ENCODE data around the gene SERP1. TPM values are rescaled to one million over a fixed set of nuclear protein-coding genes. Genes with fewer than 3 reads are reported as not detected.
"Not testable (repeated sequence)": the region's sequence is repeated elsewhere in the genome, so short reads cannot be mapped to it uniquely, and the experiment has no call there.

Gene SERP1
- polyA plus RNA-seq, 2 donors, result 36.1 to 99.0 TPM

GRCh38 chr3:150521463-150521862 lies 24.8 kb downstream of the SERP1 start:
- H3K27me3 ChIP-seq (ENCODE audit: control insufficient read depth in 1 of 2, insufficient read depth in 2 of 2, low read length in 2 of 2), result no peaks in the 10 kb centered on the region
- H3K4me1 ChIP-seq (ENCODE audit: control insufficient read depth in 2 of 2, insufficient read depth in 2 of 2, low read length in 1 of 2), result no peaks in the 10 kb centered on the region
- no peak overlapping the region for H3K4me3 ChIP-seq (ENCODE audit: low read depth in 1 of 2, low read length in 2 of 2)
- WGBS, 2 donors, result 76 to 82% methylated on average over 2 of the region's 2 CpGs
- no peaks in the 10 kb centered on the region for H3K9me3 ChIP-seq (ENCODE audit: control insufficient read depth in 2 of 2, insufficient read depth in 1 of 2, low read depth in 1 of 2, low read length in 1 of 2)
- H3K27ac ChIP-seq (ENCODE audit: low read depth in 2 of 2, low read length in 1 of 2), result no peak overlapping the region
- no peaks in the 10 kb centered on the region for H3K36me3 ChIP-seq (ENCODE audit: control insufficient read depth in 2 of 2, insufficient read depth in 2 of 2, low read length in 1 of 2)

DNA sequence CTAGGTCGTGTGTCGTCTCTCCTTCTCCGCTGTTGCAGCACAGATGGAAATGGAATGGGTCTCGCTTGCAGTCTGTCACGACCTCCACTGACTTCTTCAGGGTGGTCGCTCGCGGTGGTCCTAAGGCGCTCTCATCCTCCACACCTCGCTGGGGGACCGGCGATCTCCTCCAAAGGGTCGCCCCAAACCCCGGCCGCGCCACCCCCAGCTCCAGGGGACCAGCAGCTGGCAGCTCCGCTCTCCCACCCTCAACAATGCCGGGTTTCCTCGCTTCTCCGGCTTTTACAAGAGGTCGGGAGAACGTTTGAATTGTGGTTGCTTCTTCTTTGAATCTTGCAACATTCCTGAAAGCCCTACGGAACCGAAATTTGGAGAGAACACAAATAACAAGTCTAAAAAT lies 25.9 kb downstream of the SERP1 start:
- H3K27ac ChIP-seq (ENCODE audit: low read depth in 2 of 2, low read length in 1 of 2), result no peak overlapping the region
- no peak overlapping the region for H3K4me3 ChIP-seq (ENCODE audit: low read depth in 1 of 2, low read length in 2 of 2)
- H3K27me3 ChIP-seq (ENCODE audit: control insufficient read depth in 1 of 2, insufficient read depth in 2 of 2, low read length in 2 of 2), result no peaks in the 10 kb centered on the region
- H3K9me3 ChIP-seq (ENCODE audit: control insufficient read depth in 2 of 2, insufficient read depth in 1 of 2, low read depth in 1 of 2, low read length in 1 of 2), result no peaks in the 10 kb centered on the region
- 82 to 89% methylated on average over 24 of the region's 24 CpGs for WGBS, 2 donors
- H3K4me1 ChIP-seq (ENCODE audit: control insufficient read depth in 2 of 2, insufficient read depth in 2 of 2, low read length in 1 of 2), result no peaks in the 10 kb centered on the region
- no peaks in the 10 kb centered on the region for H3K36me3 ChIP-seq (ENCODE audit: control insufficient read depth in 2 of 2, insufficient read depth in 2 of 2, low read length in 1 of 2)

GRCh38 chr3:150519026-150519425 lies 27.3 kb downstream of the SERP1 start:
- Histone ChIP-seq H3K27me3 (ENCODE audit: control insufficient read depth in 1 of 2, insufficient read depth in 2 of 2, low read length in 2 of 2) (no peaks in the 10 kb centered on the region), H3K27ac (ENCODE audit: low read depth in 2 of 2, low read length in 1 of 2) (no peak overlapping the region), H3K4me1 (ENCODE audit: control insufficient read depth in 2 of 2, insufficient read depth in 2 of 2, low read length in 1 of 2) (no peaks in the 10 kb centered on the region), H3K36me3 (ENCODE audit: control insufficient read depth in 2 of 2, insufficient read depth in 2 of 2, low read length in 1 of 2) (no peaks in the 10 kb centered on the region), H3K4me3 (ENCODE audit: low read depth in 1 of 2, low read length in 2 of 2) (no peak overlapping the region), H3K9me3 (ENCODE audit: control insufficient read depth in 2 of 2, insufficient read depth in 1 of 2, low read depth in 1 of 2, low read length in 1 of 2) (no peaks in the 10 kb centered on the region)
- WGBS, 2 donors, result 59 to 61% methylated on average over 3 of the region's 3 CpGs

DNA sequence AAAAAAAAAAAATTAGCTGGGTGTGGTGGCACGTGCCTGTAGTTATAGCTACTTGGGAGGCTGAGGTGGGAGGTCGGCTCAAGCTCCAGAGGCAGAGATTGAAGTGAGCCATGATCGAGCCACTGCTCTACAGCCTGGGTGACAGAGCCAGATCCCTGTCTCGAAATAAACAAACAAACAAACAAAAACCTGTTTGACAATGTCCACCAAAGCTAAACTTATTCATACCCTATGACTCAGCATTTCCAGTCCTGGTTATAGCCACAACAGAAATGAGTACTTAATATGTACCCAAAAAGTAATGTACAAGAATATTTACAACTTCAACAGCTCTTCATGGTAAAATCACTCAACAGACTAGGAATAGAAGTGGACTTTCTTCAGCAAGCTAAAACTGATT lies 31.1 kb downstream of the SERP1 start:
- Histone ChIP-seq H3K27me3 (ENCODE audit: control insufficient read depth in 1 of 2, insufficient read depth in 2 of 2, low read length in 2 of 2) (no peaks in the 10 kb centered on the region), H3K9me3 (ENCODE audit: control insufficient read depth in 2 of 2, insufficient read depth in 1 of 2, low read depth in 1 of 2, low read length in 1 of 2) (no peaks in the 10 kb centered on the region), H3K4me3 (ENCODE audit: low read depth in 1 of 2, low read length in 2 of 2) (no peak overlapping the region), H3K36me3 (ENCODE audit: control insufficient read depth in 2 of 2, insufficient read depth in 2 of 2, low read length in 1 of 2) (no peaks in the 10 kb centered on the region), H3K27ac (ENCODE audit: low read depth in 2 of 2, low read length in 1 of 2) (no peak overlapping the region), H3K4me1 (ENCODE audit: control insufficient read depth in 2 of 2, insufficient read depth in 2 of 2, low read length in 1 of 2) (no peaks in the 10 kb centered on the region)
- WGBS, 2 donors, result 89 to 93% methylated on average over 3 to 4 of the region's 4 CpGs

- no peak overlapping the region for H3K4me3 ChIP-seq (ENCODE audit: low read depth in 1 of 2, low read length in 2 of 2)
- 60 to 66% methylated on average over 4 of the region's 4 CpGs for whole genome bisulfite sequencing, 2 donors
- H3K4me1 ChIP-seq (ENCODE audit: control insufficient read depth in 2 of 2, insufficient read depth in 2 of 2, low read length in 1 of 2), result no peaks in the 10 kb centered on the region
- no peaks in the 10 kb centered on the region for H3K9me3 ChIP-seq (ENCODE audit: control insufficient read depth in 2 of 2, insufficient read depth in 1 of 2, low read depth in 1 of 2, low read length in 1 of 2)
- no peaks in the 10 kb centered on the region for H3K36me3 ChIP-seq (ENCODE audit: control insufficient read depth in 2 of 2, insufficient read depth in 2 of 2, low read length in 1 of 2)
- H3K27me3 ChIP-seq (ENCODE audit: control insufficient read depth in 1 of 2, insufficient read depth in 2 of 2, low read length in 2 of 2), result no peaks in the 10 kb centered on the region
- H3K27ac ChIP-seq (ENCODE audit: low read depth in 2 of 2, low read length in 1 of 2), result no peak overlapping the region
These were observed 35.0 kb downstream of the SERP1 start for GRCh38 chr3:150511122-150511821.

- Histone ChIP-seq H3K4me3 (ENCODE audit: low read depth in 1 of 2, low read length in 2 of 2) (no peak overlapping the region), H3K36me3 (ENCODE audit: control insufficient read depth in 2 of 2, insufficient read depth in 2 of 2, low read length in 1 of 2) (no peaks in the 10 kb centered on the region), H3K27me3 (ENCODE audit: control insufficient read depth in 1 of 2, insufficient read depth in 2 of 2, low read length in 2 of 2) (no peaks in the 10 kb centered on the region), H3K4me1 (ENCODE audit: control insufficient read depth in 2 of 2, insufficient read depth in 2 of 2, low read length in 1 of 2) (no peaks in the 10 kb centered on the region), H3K27ac (ENCODE audit: low read depth in 2 of 2, low read length in 1 of 2) (no peak overlapping the region), H3K9me3 (ENCODE audit: control insufficient read depth in 2 of 2, insufficient read depth in 1 of 2, low read depth in 1 of 2, low read length in 1 of 2) (no peaks in the 10 kb centered on the region)
- 88 to 97% methylated on average over 2 of the region's 2 CpGs for WGBS, 2 donors
These were observed 36.5 kb downstream of the SERP1 start for GRCh38 chr3:150509780-150510179.

- H3K27me3 ChIP-seq (ENCODE audit: control insufficient read depth in 1 of 2, insufficient read depth in 2 of 2, low read length in 2 of 2), result no peaks in the 10 kb centered on the region
- no peaks in the 10 kb centered on the region for H3K9me3 ChIP-seq (ENCODE audit: control insufficient read depth in 2 of 2, insufficient read depth in 1 of 2, low read depth in 1 of 2, low read length in 1 of 2)
- H3K4me3 ChIP-seq (ENCODE audit: low read depth in 1 of 2, low read length in 2 of 2), result no peak overlapping the region
- no peaks in the 10 kb centered on the region for H3K36me3 ChIP-seq (ENCODE audit: control insufficient read depth in 2 of 2, insufficient read depth in 2 of 2, low read length in 1 of 2)
- no peak overlapping the region for H3K27ac ChIP-seq (ENCODE audit: low read depth in 2 of 2, low read length in 1 of 2)
- no peaks in the 10 kb centered on the region for H3K4me1 ChIP-seq (ENCODE audit: control insufficient read depth in 2 of 2, insufficient read depth in 2 of 2, low read length in 1 of 2)
These were observed 37.9 kb downstream of the SERP1 start for GRCh38 chr3:150508401-150508800.

DNA sequence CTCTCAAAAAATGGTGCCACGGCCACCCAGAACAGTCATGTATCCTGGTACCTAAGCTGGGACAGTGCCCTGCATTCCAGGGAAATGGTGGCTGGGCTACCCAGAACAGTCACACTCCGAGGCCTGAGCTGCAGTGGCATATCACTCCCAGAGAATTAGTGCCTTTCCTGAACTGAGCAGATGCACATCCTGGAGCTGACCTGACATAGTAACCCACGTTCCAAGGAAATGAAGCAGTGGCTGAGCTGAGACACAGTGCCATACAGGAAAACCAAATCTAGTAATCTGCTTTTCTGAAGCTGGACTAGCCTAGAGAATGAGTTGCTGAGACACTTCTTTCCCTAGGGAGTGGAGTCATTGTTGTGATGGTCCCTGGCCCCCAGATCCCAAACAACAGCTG lies 41.8 kb downstream of the SERP1 start:
- Histone ChIP-seq H3K27ac (ENCODE audit: low read depth in 2 of 2, low read length in 1 of 2) (no peak overlapping the region), H3K4me1 (ENCODE audit: control insufficient read depth in 2 of 2, insufficient read depth in 2 of 2, low read length in 1 of 2) (no peaks in the 10 kb centered on the region), H3K36me3 (ENCODE audit: control insufficient read depth in 2 of 2, insufficient read depth in 2 of 2, low read length in 1 of 2) (no peaks in the 10 kb centered on the region), H3K4me3 (ENCODE audit: low read depth in 1 of 2, low read length in 2 of 2) (no peak overlapping the region), H3K27me3 (ENCODE audit: control insufficient read depth in 1 of 2, insufficient read depth in 2 of 2, low read length in 2 of 2) (no peaks in the 10 kb centered on the region), H3K9me3 (ENCODE audit: control insufficient read depth in 2 of 2, insufficient read depth in 1 of 2, low read depth in 1 of 2, low read length in 1 of 2) (peaks cover 0 to 7% of the 10 kb centered on the region in 2 donors)
- WGBS, 2 donors, result 78 to 81% methylated on average over 3 of the region's 3 CpGs

DNA sequence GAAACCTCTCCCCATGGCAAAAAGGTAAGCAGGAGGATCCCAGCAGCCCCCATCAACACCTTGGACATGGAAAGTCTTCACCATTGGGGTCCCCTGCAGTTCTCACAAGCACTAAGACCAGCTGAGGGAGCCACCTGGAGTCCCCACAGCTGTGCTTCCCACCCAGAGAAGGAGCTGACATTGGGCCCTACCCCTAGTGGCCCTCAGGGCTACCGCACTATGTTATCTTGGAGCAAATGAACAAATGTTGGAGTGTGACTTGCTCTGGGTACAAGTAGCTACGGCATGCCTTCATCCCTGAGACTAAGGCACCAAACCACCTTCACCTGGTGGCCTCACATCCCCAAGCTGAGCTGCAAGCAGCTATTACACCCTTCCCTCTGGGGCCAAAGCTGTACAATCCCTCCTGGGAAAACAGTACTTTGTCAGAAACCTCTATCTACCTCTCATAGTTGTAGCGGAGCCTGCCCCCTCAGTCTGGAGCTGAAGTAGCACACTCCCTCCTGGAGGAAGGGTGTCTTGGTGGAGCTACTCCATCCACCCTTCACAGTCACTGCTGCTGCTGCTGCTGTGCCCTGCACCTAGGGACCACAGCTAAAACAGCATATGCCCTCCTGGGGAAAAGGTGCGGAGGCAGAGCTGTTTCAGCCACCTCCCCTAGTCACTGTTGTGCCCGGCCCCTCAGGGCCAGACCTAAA lies 42.7 kb downstream of the SERP1 start:
- no peaks in the 10 kb centered on the region for H3K36me3 ChIP-seq (ENCODE audit: control insufficient read depth in 2 of 2, insufficient read depth in 2 of 2, low read length in 1 of 2)
- no peaks in the 10 kb centered on the region for H3K27me3 ChIP-seq (ENCODE audit: control insufficient read depth in 1 of 2, insufficient read depth in 2 of 2, low read length in 2 of 2)
- no peak overlapping the region for H3K4me3 ChIP-seq (ENCODE audit: low read depth in 1 of 2, low read length in 2 of 2)
- no peaks in the 10 kb centered on the region for H3K4me1 ChIP-seq (ENCODE audit: control insufficient read depth in 2 of 2, insufficient read depth in 2 of 2, low read length in 1 of 2)
- WGBS, 2 donors, result 85 to 90% methylated on average over 5 of the region's 5 CpGs
- H3K9me3 ChIP-seq (ENCODE audit: control insufficient read depth in 2 of 2, insufficient read depth in 1 of 2, low read depth in 1 of 2, low read length in 1 of 2), result peaks cover 0 to 7% of the 10 kb centered on the region in 2 donors
- H3K27ac ChIP-seq (ENCODE audit: low read depth in 2 of 2, low read length in 1 of 2), result no peak overlapping the region

DNA sequence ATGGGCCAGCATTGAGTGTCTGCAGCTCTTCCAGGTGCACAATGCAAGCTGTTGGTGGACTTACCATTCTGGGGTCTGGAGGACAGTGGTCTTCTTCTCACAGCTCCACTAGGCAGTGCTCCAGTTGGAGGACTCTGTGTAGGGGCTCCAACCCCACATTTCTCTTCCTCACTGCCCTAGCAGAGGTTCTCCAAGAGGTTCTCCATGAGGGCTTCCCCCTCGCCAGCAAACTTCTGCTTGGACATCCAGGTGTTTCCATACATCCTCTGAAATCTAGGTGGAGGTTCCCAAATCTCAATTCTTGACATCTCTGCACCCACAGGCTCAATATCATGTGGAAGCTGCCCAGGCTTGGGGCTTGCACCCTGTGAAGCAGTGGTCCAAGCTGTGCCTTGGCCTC lies 45.3 kb downstream of the SERP1 start:
- H3K9me3 ChIP-seq (ENCODE audit: control insufficient read depth in 2 of 2, insufficient read depth in 1 of 2, low read depth in 1 of 2, low read length in 1 of 2); H3K36me3 ChIP-seq (ENCODE audit: control insufficient read depth in 2 of 2, insufficient read depth in 2 of 2, low read length in 1 of 2): not testable (repeated sequence)
- WGBS, 2 donors, result 96 to 100% methylated on average over 1 of the region's 1 CpG

More for the DNA sequence above, 45.3 kb downstream of the SERP1 start:
- not testable (repeated sequence) for H3K27me3 ChIP-seq (ENCODE audit: control insufficient read depth in 1 of 2, insufficient read depth in 2 of 2, low read length in 2 of 2); H3K4me3 ChIP-seq (ENCODE audit: low read depth in 1 of 2, low read length in 2 of 2); H3K27ac ChIP-seq (ENCODE audit: low read depth in 2 of 2, low read length in 1 of 2); H3K4me1 ChIP-seq (ENCODE audit: control insufficient read depth in 2 of 2, insufficient read depth in 2 of 2, low read length in 1 of 2)

Measured in esophagus (tissue), 2 donors.